Caco-2 (cell line): ENCODE measurements around the gene ADAMTS2. TPM values are rescaled to one million over a fixed set of nuclear protein-coding genes. Genes with fewer than 3 reads are reported as not detected.

Experiments used
- BruUV-seq: library from RNA; stranded (reverse); fragments of 400-500 nt; replicated peaks from 2 replicates; lab custom pipeline; 2021; lab: Mats Ljungman, UMichigan
- CTCF ChIA-PET: fragments of 300-600 bp; sonication (Branson Sonifier 250); formaldehyde crosslinking; loops from one replicate; lab custom pipeline; 2022; ENCODE audit warnings: antibody characterized with exemption; lab: Charles Lee
- POLR2A ChIA-PET: fragments of 300-600 bp; sonication (Branson Sonifier 250); formaldehyde crosslinking; loops from one replicate; lab custom pipeline; 2022; ENCODE audit warnings: antibody characterized with exemption; lab: Charles Lee
- DNase-seq, 2 experiments: peaks; one replicate each; pipeline versions ENCODE4 v3.0.0 to v3.0.0-alpha.2; 2020 to 2022
- H3K27me3 ChIP-seq: replicated peaks from 2 replicates; pipeline ENCODE4 v1.6.0; 2011; ENCODE audit warnings: low read length; ENCODE audit not compliant: control insufficient read depth, insufficient read depth
- H3K36me3 ChIP-seq: 2 replicates; pipeline ENCODE4 v1.5.1; 2011; ENCODE audit warnings: low read length; ENCODE audit not compliant: control insufficient read depth, insufficient read depth
- H3K4me1 ChIP-seq: fragments of 250-450 bp; sonication (Bioruptor Pico); 2 replicates; pipeline ENCODE4 v1.5.1; 2020; ENCODE audit warnings: mild to moderate bottlenecking
- H3K4me3 ChIP-seq: 2 replicates; pipeline ENCODE4 v1.5.1; 2011; ENCODE audit warnings: low read depth, mild to moderate bottlenecking, control low read depth, low read length
- H3K9me3 ChIP-seq: fragments of 250-450 bp; sonication (Bioruptor Pico); 2 replicates; pipeline ENCODE4 v1.5.1; 2020; ENCODE audit warnings: mild to moderate bottlenecking, moderate library complexity
- H3K27ac Mint-ChIP-seq: one replicate; pipeline ENCODE4 v1.8.0; 2022; ENCODE audit warnings: mixed read lengths; ENCODE audit not compliant: unreplicated experiment
- H3K27me3 Mint-ChIP-seq: one replicate; pipeline ENCODE4 v1.8.0; 2022; ENCODE audit warnings: mixed read lengths; ENCODE audit not compliant: insufficient read depth, unreplicated experiment
- H3K36me3 Mint-ChIP-seq: one replicate; pipeline ENCODE4 v1.8.0; 2022; ENCODE audit warnings: mild to moderate bottlenecking, mixed read lengths; ENCODE audit not compliant: insufficient read depth, unreplicated experiment
- H3K4me1 Mint-ChIP-seq: one replicate; pipeline ENCODE4 v1.8.0; 2022; ENCODE audit warnings: low read depth, mixed read lengths; ENCODE audit not compliant: unreplicated experiment
- H3K4me3 Mint-ChIP-seq: one replicate; pipeline ENCODE4 v1.8.0; 2022; ENCODE audit warnings: mild to moderate bottlenecking, moderate library complexity, mixed read lengths; ENCODE audit not compliant: unreplicated experiment
- H3K9me3 Mint-ChIP-seq: one replicate; pipeline ENCODE4 v1.8.0; 2022; ENCODE audit warnings: mixed read lengths; ENCODE audit not compliant: unreplicated experiment
- CTCF ChIP-seq, 2 experiments: fragments of 200-600 bp in 1 of 2; IDR thresholded peaks; 1 replicate in 1 of 2; 2 replicates in 1 of 2; pipeline versions ENCODE4 v1.5.1 to v1.8.0; 2011 to 2022; ENCODE audit warnings: antibody characterized with exemption in 1 of 2, control low read depth in 1 of 2, inconsistent platforms in 1 of 2, low read depth in 1 of 2, low read length in 1 of 2, mild to moderate bottlenecking in 1 of 2, moderate library complexity in 1 of 2; ENCODE audit not compliant: insufficient read depth in 1 of 2, severe bottlenecking in 1 of 2, unreplicated experiment in 1 of 2
- intact Hi-C: fragments of 100-400 bp; cut with micrococcal nuclease; formaldehyde crosslinking; loops from one replicate; pipeline ENCODE4 v1.10.0; 2022; ENCODE audit not compliant: unreplicated experiment
- total RNA-seq: library from RNA; stranded (reverse); gene quantifications from 2 replicates; pipeline ENCODE4 v1.2.3, GENCODE V29; 2022

ADAMTS2 gene
- total RNA-seq, 1 experiment from 2014 or later = 0.05 TPM

GRCh38 chr5:179147991-179148702 is 197.1 kb downstream of the ADAMTS2 start:
- BruUV-seq = no TSS peak
- H3K27me3 ChIP-seq = no peaks in the 10 kb centered on the region
- no peaks in the 10 kb centered on the region for H3K4me1 ChIP-seq
- no peak for DNase-seq
- intact Hi-C loops = no loop called here
- no peak for TF ChIP-seq CTCF (IDR thresholded peaks at IDR 0.05; ENCODE audit: insufficient read depth in 1 of 2, low read depth in 1 of 2, low read length in 1 of 2, severe bottlenecking in 1 of 2, unreplicated experiment in 1 of 2)
- ChIA-PET CTCF (no interaction called here), POLR2A (no interaction called here)
- no peak overlapping the region for H3K27ac Mint-ChIP-seq
- no peaks in the 10 kb centered on the region for H3K36me3 ChIP-seq
- H3K4me3 Mint-ChIP-seq = no peak overlapping the region
- no peaks in the 10 kb centered on the region for H3K4me1 Mint-ChIP-seq
- H3K9me3 Mint-ChIP-seq = no peaks in the 10 kb centered on the region
- no peaks in the 10 kb centered on the region for H3K27me3 Mint-ChIP-seq
- H3K36me3 Mint-ChIP-seq = no peaks in the 10 kb centered on the region
- H3K9me3 ChIP-seq = no peaks in the 10 kb centered on the region
- H3K4me3 ChIP-seq = no peak overlapping the region

- no TSS peak for BruUV-seq
- intact Hi-C loops = no loop called here
- CTCF ChIA-PET = no interaction called here
Observed at GRCh38 chr5:179146277-179146676, 199.0 kb downstream of the ADAMTS2 start.

GRCh38 chr5:179143446-179143845 is 201.8 kb downstream of the ADAMTS2 start:
- no peaks in the 10 kb centered on the region for H3K27me3 Mint-ChIP-seq
- Histone ChIP-seq H3K4me3 (no peak overlapping the region), H3K27me3 (no peaks in the 10 kb centered on the region), H3K9me3 (no peaks in the 10 kb centered on the region), H3K4me1 (no peaks in the 10 kb centered on the region), H3K36me3 (no peaks in the 10 kb centered on the region)
- CTCF ChIA-PET = no interaction called here
- H3K4me3 Mint-ChIP-seq = no peak overlapping the region
- intact Hi-C loops = no loop called here
- H3K27ac Mint-ChIP-seq = no peak overlapping the region
- no peaks in the 10 kb centered on the region for H3K9me3 Mint-ChIP-seq
- POLR2A ChIA-PET = no interaction called here
- no peaks in the 10 kb centered on the region for H3K36me3 Mint-ChIP-seq
- H3K4me1 Mint-ChIP-seq = no peaks in the 10 kb centered on the region
- BruUV-seq = no TSS peak
- no peak for TF ChIP-seq CTCF (IDR thresholded peaks at IDR 0.05; ENCODE audit: insufficient read depth in 1 of 2, low read depth in 1 of 2, low read length in 1 of 2, severe bottlenecking in 1 of 2, unreplicated experiment in 1 of 2)
- DNase-seq = peak in 1 of 2 experiments; percentile 19

More at GRCh38 chr5:179146277-179146676, 199.0 kb downstream of the ADAMTS2 start:
- H3K4me3 Mint-ChIP-seq = no peak overlapping the region
- H3K9me3 Mint-ChIP-seq = no peaks in the 10 kb centered on the region
- POLR2A ChIA-PET = no interaction called here
- no peaks in the 10 kb centered on the region for H3K27me3 ChIP-seq
- no peaks in the 10 kb centered on the region for H3K36me3 Mint-ChIP-seq
- no peaks in the 10 kb centered on the region for H3K4me1 Mint-ChIP-seq
- H3K27ac Mint-ChIP-seq = no peak overlapping the region
- DNase-seq = no peak
- no peaks in the 10 kb centered on the region for H3K36me3 ChIP-seq
- H3K4me3 ChIP-seq = no peak overlapping the region
- no peaks in the 10 kb centered on the region for H3K27me3 Mint-ChIP-seq
- H3K4me1 ChIP-seq = no peaks in the 10 kb centered on the region
- TF ChIP-seq CTCF (IDR thresholded peaks at IDR 0.05; ENCODE audit: insufficient read depth in 1 of 2, low read depth in 1 of 2, low read length in 1 of 2, severe bottlenecking in 1 of 2, unreplicated experiment in 1 of 2) = no peak
- no peaks in the 10 kb centered on the region for H3K9me3 ChIP-seq
